Keratinocyte (primary cell): ENCODE data around the gene GRM4.

ENCODE experiments used
- EZH2 ChIP-seq: IDR thresholded peaks from one replicate; pipeline ENCODE4 v1.6.1; 2012; ENCODE audit warnings: inconsistent platforms, mild to moderate bottlenecking, low read length, moderate library complexity
- TF ChIP-seq, protein P1 (sequence below), 3 experiments: IDR thresholded peaks in 1 of 3; conservative IDR thresholded peaks in 1 of 3; optimal IDR thresholded peaks in 1 of 3; 2 replicates in 2 of 3; 3 replicates in 1 of 3; pipeline versions ENCODE3 to v1.5.1; 2011; ENCODE audit warnings: low read length in 3 of 3, mild to moderate bottlenecking in 3 of 3, moderate library complexity in 2 of 3, control low read depth in 1 of 3, inconsistent platforms in 1 of 3; ENCODE audit not compliant: insufficient read depth in 2 of 3; ENCODE audit errors: extremely low read depth in 1 of 3

DNA sequence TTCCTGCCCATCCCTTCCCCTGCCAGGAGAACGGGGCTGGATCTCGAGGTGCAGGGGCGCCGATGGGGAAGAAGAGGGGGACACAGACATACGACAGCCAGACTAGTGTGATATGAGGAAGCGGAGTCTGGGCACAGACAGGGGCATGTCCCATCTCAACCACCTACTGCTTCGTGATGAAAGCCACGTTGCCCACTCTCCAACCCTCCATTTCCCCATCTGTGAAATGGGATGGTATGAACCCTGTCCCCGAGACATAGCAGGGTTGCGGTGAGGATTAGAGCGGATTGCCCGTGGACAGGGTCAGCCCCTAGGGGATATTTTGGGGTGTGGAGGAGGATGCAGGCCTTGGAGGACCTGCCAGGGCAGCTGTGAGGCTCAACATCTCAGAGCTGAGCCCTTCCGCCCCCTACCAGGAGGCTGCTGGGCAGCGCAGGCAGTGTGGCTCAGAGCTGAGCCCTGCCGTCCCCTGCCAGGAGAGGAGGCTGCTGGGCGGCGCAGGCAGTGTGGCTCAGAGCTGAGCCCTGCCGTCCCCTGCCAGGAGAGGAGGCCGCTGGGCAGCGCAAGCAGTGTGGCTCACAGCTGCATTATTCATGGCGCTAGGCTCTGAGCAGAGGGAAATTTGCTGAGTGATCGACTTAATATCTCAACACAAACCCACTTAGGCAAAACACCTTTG lies 71.7 kb downstream of the GRM4 start:
- TF ChIP-seq, protein P1, sequence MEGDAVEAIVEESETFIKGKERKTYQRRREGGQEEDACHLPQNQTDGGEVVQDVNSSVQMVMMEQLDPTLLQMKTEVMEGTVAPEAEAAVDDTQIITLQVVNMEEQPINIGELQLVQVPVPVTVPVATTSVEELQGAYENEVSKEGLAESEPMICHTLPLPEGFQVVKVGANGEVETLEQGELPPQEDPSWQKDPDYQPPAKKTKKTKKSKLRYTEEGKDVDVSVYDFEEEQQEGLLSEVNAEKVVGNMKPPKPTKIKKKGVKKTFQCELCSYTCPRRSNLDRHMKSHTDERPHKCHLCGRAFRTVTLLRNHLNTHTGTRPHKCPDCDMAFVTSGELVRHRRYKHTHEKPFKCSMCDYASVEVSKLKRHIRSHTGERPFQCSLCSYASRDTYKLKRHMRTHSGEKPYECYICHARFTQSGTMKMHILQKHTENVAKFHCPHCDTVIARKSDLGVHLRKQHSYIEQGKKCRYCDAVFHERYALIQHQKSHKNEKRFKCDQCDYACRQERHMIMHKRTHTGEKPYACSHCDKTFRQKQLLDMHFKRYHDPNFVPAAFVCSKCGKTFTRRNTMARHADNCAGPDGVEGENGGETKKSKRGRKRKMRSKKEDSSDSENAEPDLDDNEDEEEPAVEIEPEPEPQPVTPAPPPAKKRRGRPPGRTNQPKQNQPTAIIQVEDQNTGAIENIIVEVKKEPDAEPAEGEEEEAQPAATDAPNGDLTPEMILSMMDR (optimal IDR thresholded peaks at IDR 0.05 in 1 of 3, IDR thresholded peaks at IDR 0.05 in 1 of 3, conservative IDR thresholded peaks at IDR 0.05 in 1 of 3; ENCODE audit: extremely low read depth in 1 of 3, insufficient read depth in 2 of 3, low read length in 3 of 3), result no peak
- no peak for TF ChIP-seq EZH2
